Stimulated activated CD4-positive, alpha-beta T cell treated with anti-CD3 and anti-CD28 coated beads, Interleukin-1b, Interleukin-23, amount 100 ng/mL, for 1 hour (primary cell): Measurements from ENCODE around the gene PEX26.
"Not testable (repeated sequence)": the region's sequence is repeated elsewhere in the genome, so short reads cannot be mapped to it uniquely, and the experiment has no call there.

Experiments
- DNase-seq, 2 donors: peaks; one replicate each; pipeline ENCODE4 v3.0.0-alpha.2; 2020; ENCODE audit warnings: low read depth in 2 of 2

The PEX26 gene

GRCh38 chr22:18071307-18071967, 6.4 kb upstream of the PEX26 start:
- DNase-seq = not testable (repeated sequence)

GRCh38 chr22:18071968-18072310, 5.9 kb upstream of the PEX26 start:
- DNase-seq = no peak

GRCh38 chr22:18073467-18073866, 4.3 kb upstream of the PEX26 start:
- no peak for DNase-seq

- not testable (repeated sequence) for DNase-seq
Measured at GRCh38 chr22:18073927-18074326, 3.9 kb upstream of the PEX26 start.

GRCh38 chr22:18075101-18075719, 2.6 kb upstream of the PEX26 start:
- DNase-seq = no peak

- no peak for DNase-seq
Measured at GRCh38 chr22:18075720-18076497, 1.9 kb upstream of the PEX26 start.

- no peak for DNase-seq
Measured at GRCh38 chr22:18077087-18077638, 627 bp upstream of the PEX26 start.

GRCh38 chr22:18078329-18079041, 695 bp downstream of the PEX26 start:
- DNase-seq = peak in 1 of 2 donors; percentile 10

- no peak for DNase-seq
Measured at GRCh38 chr22:18079706-18080233, 2.0 kb downstream of the PEX26 start.

- DNase-seq = no peak
Measured at GRCh38 chr22:18081416-18081815, 3.6 kb downstream of the PEX26 start.

GRCh38 chr22:18082467-18082866, 4.7 kb downstream of the PEX26 start:
- no peak for DNase-seq

- no peak for DNase-seq
Measured at GRCh38 chr22:18083406-18083805, 5.6 kb downstream of the PEX26 start.

GRCh38 chr22:18085188-18085587, 7.4 kb downstream of the PEX26 start:
- no peak for DNase-seq

GRCh38 chr22:18087350-18087855, 9.6 kb downstream of the PEX26 start:
- no peak for DNase-seq

GRCh38 chr22:18088825-18089568, 11.2 kb downstream of the PEX26 start:
- no peak for DNase-seq

GRCh38 chr22:18090286-18090685, 12.5 kb downstream of the PEX26 start:
- DNase-seq = no peak

- no peak for DNase-seq
Measured at GRCh38 chr22:18091478-18091877, 13.7 kb downstream of the PEX26 start.

GRCh38 chr22:18091916-18092526, 14.2 kb downstream of the PEX26 start:
- no peak for DNase-seq

- DNase-seq = no peak
Measured at GRCh38 chr22:18093661-18094060, 15.9 kb downstream of the PEX26 start.

- DNase-seq = no peak
Measured at GRCh38 chr22:18095101-18095805, 17.5 kb downstream of the PEX26 start.
